Stimulated activated CD8-positive, alpha-beta memory T cell treated with anti-CD3 and anti-CD28 coated beads, Interleukin-4, amount 100 ng/mL, for 48 hours (primary cell): Measurements from ENCODE around the gene HMGCS1.
A peak's percentile ranks its signal among the peaks of the same experiment; 100 is the strongest.
"Not testable (repeated sequence)": the region's sequence is repeated elsewhere in the genome, so short reads cannot be mapped to it uniquely, and the experiment has no call there.

Source experiments
- DNase-seq: peaks from one replicate; pipeline ENCODE4 v3.0.0-alpha.2; 2020

Gene HMGCS1

GRCh38 chr5:43313035-43313853 is at the start of gene HMGCS1:
HMGCS1 (minus strand) TSS chr5:43313412; CDS start chr5:43298965, 14,447 bp downstream.
- DNase-seq = peak; percentile 98

- DNase-seq = no peak
Observed at GRCh38 chr5:43358726-43359125, 45.5 kb upstream of the HMGCS1 start.

- no peak for DNase-seq
Observed at GRCh38 chr5:43358301-43358700, 45.1 kb upstream of the HMGCS1 start.

GRCh38 chr5:43357878-43358281 is 44.7 kb upstream of the HMGCS1 start:
- DNase-seq = no peak

- no peak for DNase-seq
Observed at GRCh38 chr5:43357067-43357466, 43.9 kb upstream of the HMGCS1 start.

GRCh38 chr5:43354774-43355173 is 41.6 kb upstream of the HMGCS1 start:
- no peak for DNase-seq

- DNase-seq = no peak
Observed at GRCh38 chr5:43353668-43354067, 40.5 kb upstream of the HMGCS1 start.

GRCh38 chr5:43352915-43353314 is 39.7 kb upstream of the HMGCS1 start:
- no peak for DNase-seq

- DNase-seq = no peak
Observed at GRCh38 chr5:43352131-43352530, 38.9 kb upstream of the HMGCS1 start.

- no peak for DNase-seq
Observed at GRCh38 chr5:43348861-43349363, 35.7 kb upstream of the HMGCS1 start.

- DNase-seq = no peak
Observed at GRCh38 chr5:43348207-43348606, 35.0 kb upstream of the HMGCS1 start.

GRCh38 chr5:43338862-43339261 is 25.6 kb upstream of the HMGCS1 start:
- no peak for DNase-seq

GRCh38 chr5:43336159-43336558 is 22.9 kb upstream of the HMGCS1 start:
- no peak for DNase-seq

- DNase-seq = no peak
Observed at GRCh38 chr5:43335681-43336080, 22.5 kb upstream of the HMGCS1 start.

GRCh38 chr5:43332401-43332800 is 19.2 kb upstream of the HMGCS1 start:
- no peak for DNase-seq

GRCh38 chr5:43325624-43326023 is 12.4 kb upstream of the HMGCS1 start:
- not testable (repeated sequence) for DNase-seq

GRCh38 chr5:43323488-43323887 is 10.3 kb upstream of the HMGCS1 start:
- DNase-seq = not testable (repeated sequence)

- DNase-seq = no peak
Observed at GRCh38 chr5:43320846-43321245, 7.6 kb upstream of the HMGCS1 start.

- DNase-seq = no peak
Observed at GRCh38 chr5:43316421-43316820, 3.2 kb upstream of the HMGCS1 start.

- DNase-seq = peak; percentile 49
Observed at GRCh38 chr5:43315682-43316081, 2.5 kb upstream of the HMGCS1 start.

GRCh38 chr5:43315263-43315662 is 2.1 kb upstream of the HMGCS1 start:
- DNase-seq = peak; percentile 57

- DNase-seq = no peak
Observed at GRCh38 chr5:43314724-43315123, 1.5 kb upstream of the HMGCS1 start.

- DNase-seq = no peak
Observed at GRCh38 chr5:43313854-43314457, 744 bp upstream of the HMGCS1 start.

- no peak for DNase-seq
Observed at GRCh38 chr5:43312699-43313034, 545 bp downstream of the HMGCS1 start.
